ENCODE data around the gene PDZRN3.

PDZRN3 gene

GRCh38 chr3:73540969-73541740 lies 83.6 kb downstream of the PDZRN3 start:
- TF ChIP-seq ISL1 (CRISPR knock-in tag; IDR thresholded peaks at IDR 0.05) (peak; percentile 39; the same call in 1 of the 2 replicates), ZC3H10 (CRISPR knock-in tag; IDR thresholded peaks at IDR 0.05) (no peak)

DNA sequence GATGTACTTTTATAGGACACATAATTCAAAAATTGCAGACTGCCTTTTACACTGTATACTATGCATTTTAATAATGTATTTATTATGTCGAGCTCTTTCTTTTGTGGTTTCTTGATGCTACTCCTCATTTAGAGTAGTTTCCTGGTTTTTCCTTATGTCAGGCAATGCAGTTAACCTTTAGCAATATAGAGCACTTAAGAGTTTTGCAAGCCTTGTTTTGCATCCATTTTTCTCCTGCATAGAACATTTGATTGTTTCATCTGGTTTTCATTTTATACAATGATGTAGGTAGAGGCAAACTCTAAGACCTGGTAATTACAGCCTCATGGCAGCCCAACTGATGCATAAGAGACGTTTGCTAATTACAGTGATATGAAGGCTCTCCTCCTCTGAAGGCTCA lies 86.3 kb downstream of the PDZRN3 start:
- peak; percentile 73 for ATAC-seq
- TF ChIP-seq, protein P1, sequence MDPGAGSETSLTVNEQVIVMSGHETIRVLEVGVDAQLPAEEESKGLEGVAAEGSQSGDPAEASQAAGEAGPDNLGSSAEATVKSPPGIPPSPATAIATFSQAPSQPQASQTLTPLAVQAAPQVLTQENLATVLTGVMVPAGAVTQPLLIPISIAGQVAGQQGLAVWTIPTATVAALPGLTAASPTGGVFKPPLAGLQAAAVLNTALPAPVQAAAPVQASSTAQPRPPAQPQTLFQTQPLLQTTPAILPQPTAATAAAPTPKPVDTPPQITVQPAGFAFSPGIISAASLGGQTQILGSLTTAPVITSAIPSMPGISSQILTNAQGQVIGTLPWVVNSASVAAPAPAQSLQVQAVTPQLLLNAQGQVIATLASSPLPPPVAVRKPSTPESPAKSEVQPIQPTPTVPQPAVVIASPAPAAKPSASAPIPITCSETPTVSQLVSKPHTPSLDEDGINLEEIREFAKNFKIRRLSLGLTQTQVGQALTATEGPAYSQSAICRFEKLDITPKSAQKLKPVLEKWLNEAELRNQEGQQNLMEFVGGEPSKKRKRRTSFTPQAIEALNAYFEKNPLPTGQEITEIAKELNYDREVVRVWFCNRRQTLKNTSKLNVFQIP (CRISPR knock-in tag; IDR thresholded peaks at IDR 0.05; ENCODE audit: borderline replicate concordance, low read depth): no peak
- TF ChIP-seq CSDC2 (CRISPR knock-in tag; IDR thresholded peaks at IDR 0.05) (no peak), CSRNP3 (CRISPR knock-in tag; IDR thresholded peaks at IDR 0.05) (no peak), ESRRG (CRISPR knock-in tag; IDR thresholded peaks at IDR 0.05) (no peak)

More at GRCh38 chr3:73540969-73541740, 83.6 kb downstream of the PDZRN3 start:
- no peak; the same call in 2 of the 3 replicates for ATAC-seq

DNA sequence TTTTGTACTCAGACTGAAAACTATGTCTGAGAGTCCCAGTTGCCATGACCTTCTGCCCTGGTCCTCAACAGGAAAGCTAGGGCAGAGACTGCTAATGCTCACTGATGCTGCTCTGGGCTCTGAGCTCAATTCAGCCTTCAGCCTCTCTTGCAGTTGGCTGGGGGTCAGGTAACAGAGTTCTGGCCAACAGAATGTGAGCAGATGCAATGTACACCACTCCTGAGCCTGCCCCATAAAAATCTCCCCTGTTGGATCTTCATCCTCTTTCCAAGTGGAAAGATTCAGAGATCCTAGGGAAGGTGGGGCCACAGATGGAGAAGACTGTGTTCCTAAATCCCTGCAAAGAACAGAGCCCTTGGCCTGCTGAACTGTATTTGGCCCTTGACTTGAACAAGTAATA lies 87.8 kb downstream of the PDZRN3 start:
- no peak for ATAC-seq
- no peak for TF ChIP-seq TOX (CRISPR knock-in tag; IDR thresholded peaks at IDR 0.05; ENCODE audit: borderline replicate concordance)

GRCh38 chr3:73536336-73536895 lies 88.3 kb downstream of the PDZRN3 start:
- ATAC-seq: no peak
- TF ChIP-seq ESRRG (CRISPR knock-in tag; IDR thresholded peaks at IDR 0.05) (no peak), PPARA (CRISPR knock-in tag; IDR thresholded peaks at IDR 0.05; ENCODE audit: borderline replicate concordance) (no peak), ZC3H10 (CRISPR knock-in tag; IDR thresholded peaks at IDR 0.05) (no peak), OSR1 (CRISPR knock-in tag; IDR thresholded peaks at IDR 0.05) (no peak), ZNF565 (CRISPR knock-in tag; conservative IDR thresholded peaks at IDR 0.05; ENCODE audit: low read depth) (no peak), ZNF8 (CRISPR knock-in tag; IDR thresholded peaks at IDR 0.05) (no peak), ZNF70 (CRISPR knock-in tag; IDR thresholded peaks at IDR 0.05) (no peak), ZFP3 (CRISPR knock-in tag; IDR thresholded peaks at IDR 0.05) (no peak), BACH2 (CRISPR knock-in tag; IDR thresholded peaks at IDR 0.05; ENCODE audit: borderline replicate concordance) (no peak), ISL1 (CRISPR knock-in tag; IDR thresholded peaks at IDR 0.05) (no peak), TCF4 (CRISPR knock-in tag; IDR thresholded peaks at IDR 0.05; ENCODE audit: borderline replicate concordance) (no peak), CSRNP3 (CRISPR knock-in tag; IDR thresholded peaks at IDR 0.05) (no peak), ZFP30 (CRISPR knock-in tag; IDR thresholded peaks at IDR 0.05) (no peak), GLIS3 (CRISPR knock-in tag; IDR thresholded peaks at IDR 0.05) (no peak), RARB (CRISPR knock-in tag; IDR thresholded peaks at IDR 0.05) (no peak), TSHZ2 (CRISPR knock-in tag; IDR thresholded peaks at IDR 0.05) (no peak)
- TF ChIP-seq, protein P1 (CRISPR knock-in tag; IDR thresholded peaks at IDR 0.05; ENCODE audit: borderline replicate concordance, low read depth): no peak
- TF ChIP-seq, protein P2, sequence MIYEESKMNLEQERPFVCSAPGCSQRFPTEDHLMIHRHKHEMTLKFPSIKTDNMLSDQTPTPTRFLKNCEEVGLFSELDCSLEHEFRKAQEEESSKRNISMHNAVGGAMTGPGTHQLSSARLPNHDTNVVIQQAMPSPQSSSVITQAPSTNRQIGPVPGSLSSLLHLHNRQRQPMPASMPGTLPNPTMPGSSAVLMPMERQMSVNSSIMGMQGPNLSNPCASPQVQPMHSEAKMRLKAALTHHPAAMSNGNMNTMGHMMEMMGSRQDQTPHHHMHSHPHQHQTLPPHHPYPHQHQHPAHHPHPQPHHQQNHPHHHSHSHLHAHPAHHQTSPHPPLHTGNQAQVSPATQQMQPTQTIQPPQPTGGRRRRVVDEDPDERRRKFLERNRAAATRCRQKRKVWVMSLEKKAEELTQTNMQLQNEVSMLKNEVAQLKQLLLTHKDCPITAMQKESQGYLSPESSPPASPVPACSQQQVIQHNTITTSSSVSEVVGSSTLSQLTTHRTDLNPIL (CRISPR knock-in tag; IDR thresholded peaks at IDR 0.05; ENCODE audit: low read depth): no peak
